HEK293 (cell line): ENCODE results near the gene DNAH1.

Source experiments
- CTCF ChIA-PET: fragments of 350-600 bp; formaldehyde crosslinking; extraction: SDS; loops from one replicate; lab custom pipeline; 2021; ENCODE audit warnings: antibody characterized with exemption; lab: Yijun Ruan, JAX
- POLR2A ChIA-PET: fragments of 300-600 bp; formaldehyde crosslinking; extraction: SDS; loops from one replicate; lab custom pipeline; 2020; ENCODE audit warnings: antibody characterized with exemption, inconsistent platforms; lab: Yijun Ruan, JAX
- H3K27ac ChIP-seq: fragments of 200-500 bp; sonication (Bioruptor generic); 2 replicates; pipeline ENCODE4 v1.5.1; 2014; ENCODE audit warnings: low read depth, low read length, control low read depth, inconsistent platforms; ENCODE audit errors: extremely low read depth
- H3K36me3 ChIP-seq, 2 experiments: fragments of 200-500 bp in 1 of 2; sonication (Bioruptor generic) in 1 of 2; 1 replicate in 1 of 2; 2 replicates in 1 of 2; pipeline ENCODE4 v1.5.1; 2014 to 2017; ENCODE audit warnings: inconsistent platforms in 2 of 2, low read length in 2 of 2; ENCODE audit not compliant: control insufficient read depth in 2 of 2, insufficient read depth in 1 of 2
- H3K4me1 ChIP-seq: fragments of 200-500 bp; sonication (Bioruptor generic); 2 replicates; pipeline ENCODE4 v1.5.1; 2014; ENCODE audit warnings: mild to moderate bottlenecking, low read length, inconsistent platforms; ENCODE audit not compliant: control insufficient read depth, insufficient read depth
- H3K4me3 ChIP-seq: 2 replicates; pipeline ENCODE4 v1.5.1; 2011; ENCODE audit warnings: low read depth, mild to moderate bottlenecking, control low read depth, low read length, moderate library complexity
- H3K9me3 ChIP-seq: fragments of 200-500 bp; sonication (Bioruptor generic); 2 replicates; pipeline ENCODE4 v1.5.1; 2014; ENCODE audit warnings: low read depth, low read length, inconsistent platforms; ENCODE audit not compliant: control insufficient read depth, insufficient read depth
- INSM2 ChIP-seq: fragments of 450-650 bp; formaldehyde crosslinking; IDR thresholded peaks from 2 replicates; pipeline ENCODE4 v1.5.1; 2016; ENCODE audit warnings: missing biosample characterization, missing genetic modification characterization
- PRDM4 ChIP-seq: fragments of 450-650 bp; formaldehyde crosslinking; IDR thresholded peaks from 2 replicates; pipeline ENCODE4 v1.5.1; 2017; ENCODE audit warnings: missing biosample characterization, missing genetic modification characterization
- REST ChIP-seq: fragments of 450-650 bp; formaldehyde crosslinking; IDR thresholded peaks from 2 replicates; pipeline ENCODE4 v1.5.1; 2016; ENCODE audit warnings: missing biosample characterization, missing genetic modification characterization
- SP2 ChIP-seq: fragments of 450-650 bp; formaldehyde crosslinking; IDR thresholded peaks from 2 replicates; pipeline ENCODE4 v1.5.1; 2016; ENCODE audit warnings: missing biosample characterization, missing genetic modification characterization
- ZNF10 ChIP-seq: fragments of 450-650 bp; formaldehyde crosslinking; IDR thresholded peaks from 2 replicates; pipeline ENCODE4 v1.5.1; 2017; ENCODE audit warnings: missing biosample characterization, missing genetic modification characterization
- ZNF16 ChIP-seq: fragments of 450-650 bp; formaldehyde crosslinking; IDR thresholded peaks from 2 replicates; pipeline ENCODE4 v1.5.1; 2016; ENCODE audit warnings: low read depth, missing biosample characterization, missing genetic modification characterization
- ZNF18 ChIP-seq: fragments of 450-650 bp; formaldehyde crosslinking; IDR thresholded peaks from 2 replicates; pipeline ENCODE4 v1.5.1; 2016; ENCODE audit warnings: missing biosample characterization, missing genetic modification characterization
- ZNF221 ChIP-seq: fragments of 450-650 bp; formaldehyde crosslinking; IDR thresholded peaks from 2 replicates; pipeline ENCODE4 v1.5.1; 2017; ENCODE audit warnings: missing biosample characterization, missing genetic modification characterization, borderline replicate concordance
- ZNF37A ChIP-seq: fragments of 450-650 bp; IDR thresholded peaks from 2 replicates; pipeline ENCODE4 v1.5.1; 2018; ENCODE audit warnings: missing biosample characterization, missing genetic modification characterization
- ZNF398 ChIP-seq: fragments of 450-650 bp; formaldehyde crosslinking; IDR thresholded peaks from 2 replicates; pipeline ENCODE4 v1.5.1; 2017; ENCODE audit warnings: missing biosample characterization, missing genetic modification characterization
- ZNF423 ChIP-seq: fragments of 450-650 bp; formaldehyde crosslinking; IDR thresholded peaks from 2 replicates; pipeline ENCODE4 v1.5.1; 2016; ENCODE audit warnings: missing biosample characterization, missing genetic modification characterization
- ZNF530 ChIP-seq: fragments of 450-650 bp; formaldehyde crosslinking; IDR thresholded peaks from 2 replicates; pipeline ENCODE4 v1.5.1; 2016; ENCODE audit warnings: low read depth, missing biosample characterization, missing genetic modification characterization
- ZNF624 ChIP-seq: fragments of 450-650 bp; formaldehyde crosslinking; IDR thresholded peaks from 2 replicates; pipeline ENCODE4 v1.5.1; 2017; ENCODE audit warnings: missing biosample characterization, missing genetic modification characterization
- ZNF768 ChIP-seq: fragments of 450-650 bp; formaldehyde crosslinking; IDR thresholded peaks from 2 replicates; pipeline ENCODE4 v1.5.1; 2018; ENCODE audit warnings: missing biosample characterization, mild to moderate bottlenecking, missing genetic modification characterization
- ZNF843 ChIP-seq: fragments of 450-650 bp; formaldehyde crosslinking; IDR thresholded peaks from 2 replicates; pipeline ENCODE4 v1.5.1; 2016; ENCODE audit warnings: missing biosample characterization, missing genetic modification characterization
- ZSCAN23 ChIP-seq: fragments of 450-650 bp; formaldehyde crosslinking; IDR thresholded peaks from 2 replicates; pipeline ENCODE4 v1.5.1; 2016; ENCODE audit warnings: missing biosample characterization, missing genetic modification characterization

The DNAH1 gene

GRCh38 chr3:52313774-52314188 is 2.3 kb upstream of the DNAH1 start (continued):
- no peak for TF ChIP-seq REST (tag by site-specific recombination)
- TF ChIP-seq ZNF16 (tag by site-specific recombination) = no peak
- no peak for TF ChIP-seq ZNF423
- TF ChIP-seq ZNF10 (tag by site-specific recombination) = no peak
- TF ChIP-seq ZNF37A = no peak
- no peak for TF ChIP-seq ZNF843
- TF ChIP-seq ZNF530 (tag by site-specific recombination) = no peak

- no peaks in the 10 kb centered on the region for H3K36me3 ChIP-seq
- no peak overlapping the region for H3K27ac ChIP-seq
- CTCF ChIA-PET = no interaction called here
- H3K9me3 ChIP-seq = no peaks in the 10 kb centered on the region
- 0 out of 2 replicates have a peak, but pooled peaks have one; percentile 19 for TF ChIP-seq REST (tag by site-specific recombination)
- no peak for TF ChIP-seq ZNF398 (tag by site-specific recombination)
- H3K4me1 ChIP-seq = no peaks in the 10 kb centered on the region
- no peak overlapping the region for H3K4me3 ChIP-seq
- POLR2A ChIA-PET = no interaction called here
These were observed 1.6 kb upstream of the DNAH1 start for GRCh38 chr3:52314489-52314888.

GRCh38 chr3:52315006-52315405 is 1.1 kb upstream of the DNAH1 start:
- CTCF ChIA-PET = interaction anchor here (1.1 kb wide), 1 partner anchor 25 kb away, joined by 4 read pairs; no protein-coding TSS in a partner anchor
- POLR2A ChIA-PET = no interaction called here
- Histone ChIP-seq H3K36me3 (no peaks in the 10 kb centered on the region), H3K27ac (no peak overlapping the region), H3K4me3 (no peak overlapping the region), H3K4me1 (no peaks in the 10 kb centered on the region), H3K9me3 (no peaks in the 10 kb centered on the region)
- TF ChIP-seq ZSCAN23 (tag by site-specific recombination) (no peak), ZNF221 (tag by site-specific recombination) (no peak), ZNF768 (no peak), PRDM4 (tag by site-specific recombination) (no peak), ZNF624 (tag by site-specific recombination) (no peak), INSM2 (no peak), SP2 (tag by site-specific recombination) (no peak), ZNF18 (no peak), ZNF16 (tag by site-specific recombination) (no peak)
